Measurements from ENCODE around the gene MTMR2.

The MTMR2 gene

GRCh38 chr11:95918056-95918455, 5.9 kb downstream of the MTMR2 start:
- no peak for DNase-seq (ENCODE audit: low spot score)

GRCh38 chr11:95917193-95918036, 6.5 kb downstream of the MTMR2 start:
- no peak for DNase-seq (ENCODE audit: low spot score)

- DNase-seq (ENCODE audit: low spot score): no peak
Observed at GRCh38 chr11:95916049-95916448, 7.9 kb downstream of the MTMR2 start.

GRCh38 chr11:95915051-95915450, 8.9 kb downstream of the MTMR2 start:
- DNase-seq (ENCODE audit: low spot score): no peak

- DNase-seq (ENCODE audit: low spot score): no peak
Observed at GRCh38 chr11:95913830-95914615, 9.9 kb downstream of the MTMR2 start.

GRCh38 chr11:95912902-95913560, 10.9 kb downstream of the MTMR2 start:
- DNase-seq (ENCODE audit: low spot score): no peak

GRCh38 chr11:95911369-95911759, 12.5 kb downstream of the MTMR2 start:
- DNase-seq (ENCODE audit: low spot score): no peak

- DNase-seq (ENCODE audit: low spot score): no peak
Observed at GRCh38 chr11:95910638-95911368, 13.1 kb downstream of the MTMR2 start.

- DNase-seq (ENCODE audit: low spot score): no peak
Observed at GRCh38 chr11:95908826-95909225, 15.1 kb downstream of the MTMR2 start.

- no peak for DNase-seq (ENCODE audit: low spot score)
Observed at GRCh38 chr11:95907476-95907875, 16.4 kb downstream of the MTMR2 start.

- DNase-seq (ENCODE audit: low spot score): no peak
Observed at GRCh38 chr11:95904009-95904650, 19.8 kb downstream of the MTMR2 start.

- no peak for DNase-seq (ENCODE audit: low spot score)
Observed at GRCh38 chr11:95898782-95899181, 25.1 kb downstream of the MTMR2 start.

GRCh38 chr11:95897731-95898130, 26.2 kb downstream of the MTMR2 start:
- no peak for DNase-seq (ENCODE audit: low spot score)

GRCh38 chr11:95895815-95896214, 28.1 kb downstream of the MTMR2 start:
- no peak for DNase-seq (ENCODE audit: low spot score)

- no peak for DNase-seq (ENCODE audit: low spot score)
Observed at GRCh38 chr11:95892892-95893570, 30.9 kb downstream of the MTMR2 start.

- DNase-seq (ENCODE audit: low spot score): no peak
Observed at GRCh38 chr11:95892492-95892891, 31.4 kb downstream of the MTMR2 start.

GRCh38 chr11:95891423-95892170, 32.3 kb downstream of the MTMR2 start:
- DNase-seq (ENCODE audit: low spot score): no peak

GRCh38 chr11:95888852-95889251, 35.1 kb downstream of the MTMR2 start:
- no peak for DNase-seq (ENCODE audit: low spot score)

- DNase-seq (ENCODE audit: low spot score): no peak
Observed at GRCh38 chr11:95888439-95888838, 35.5 kb downstream of the MTMR2 start.

- DNase-seq (ENCODE audit: low spot score): no peak
Observed at GRCh38 chr11:95886462-95886861, 37.4 kb downstream of the MTMR2 start.
